ENCODE results near the gene CARF.
"Not testable (repeated sequence)": the region's sequence is repeated elsewhere in the genome, so short reads cannot be mapped to it uniquely, and the experiment has no call there.

CARF gene

DNA sequence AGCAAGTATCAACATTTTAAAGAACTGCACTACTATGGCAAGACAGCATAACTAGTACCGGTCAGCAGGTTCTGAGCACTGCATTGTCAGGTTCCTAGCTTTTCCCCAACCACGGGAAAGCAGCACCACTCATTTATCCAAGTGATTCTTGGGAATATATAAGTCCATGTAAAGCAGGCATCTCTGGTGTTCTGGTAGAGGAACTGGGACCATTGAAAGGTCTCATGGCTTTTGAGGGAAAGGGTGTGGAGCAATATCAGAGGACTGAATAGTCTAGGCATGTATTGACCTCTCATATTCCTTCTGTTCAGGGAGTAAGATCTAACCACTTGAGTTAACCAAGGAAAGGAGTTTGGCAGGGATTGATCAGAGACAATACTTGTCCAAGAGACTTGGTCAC, 34.4 kb upstream of the CARF start:
- no peaks in the 10 kb centered on the region for H3K27me3 ChIP-seq (ENCODE audit: insufficient read depth, poor library complexity, severe bottlenecking)
- no peak overlapping the region for H3K4me3 ChIP-seq (replicated peaks; ENCODE audit: insufficient read depth, low read length)
- TF ChIP-seq POLR2AphosphoS5 (IDR thresholded peaks at IDR 0.05; ENCODE audit: low read depth) (no peak), GABPA (IDR thresholded peaks at IDR 0.05; ENCODE audit: low read depth) (no peak), SPI1 (IDR thresholded peaks at IDR 0.05; ENCODE audit: borderline replicate concordance, low read depth) (no peak)
- TF ChIP-seq, protein P1, sequence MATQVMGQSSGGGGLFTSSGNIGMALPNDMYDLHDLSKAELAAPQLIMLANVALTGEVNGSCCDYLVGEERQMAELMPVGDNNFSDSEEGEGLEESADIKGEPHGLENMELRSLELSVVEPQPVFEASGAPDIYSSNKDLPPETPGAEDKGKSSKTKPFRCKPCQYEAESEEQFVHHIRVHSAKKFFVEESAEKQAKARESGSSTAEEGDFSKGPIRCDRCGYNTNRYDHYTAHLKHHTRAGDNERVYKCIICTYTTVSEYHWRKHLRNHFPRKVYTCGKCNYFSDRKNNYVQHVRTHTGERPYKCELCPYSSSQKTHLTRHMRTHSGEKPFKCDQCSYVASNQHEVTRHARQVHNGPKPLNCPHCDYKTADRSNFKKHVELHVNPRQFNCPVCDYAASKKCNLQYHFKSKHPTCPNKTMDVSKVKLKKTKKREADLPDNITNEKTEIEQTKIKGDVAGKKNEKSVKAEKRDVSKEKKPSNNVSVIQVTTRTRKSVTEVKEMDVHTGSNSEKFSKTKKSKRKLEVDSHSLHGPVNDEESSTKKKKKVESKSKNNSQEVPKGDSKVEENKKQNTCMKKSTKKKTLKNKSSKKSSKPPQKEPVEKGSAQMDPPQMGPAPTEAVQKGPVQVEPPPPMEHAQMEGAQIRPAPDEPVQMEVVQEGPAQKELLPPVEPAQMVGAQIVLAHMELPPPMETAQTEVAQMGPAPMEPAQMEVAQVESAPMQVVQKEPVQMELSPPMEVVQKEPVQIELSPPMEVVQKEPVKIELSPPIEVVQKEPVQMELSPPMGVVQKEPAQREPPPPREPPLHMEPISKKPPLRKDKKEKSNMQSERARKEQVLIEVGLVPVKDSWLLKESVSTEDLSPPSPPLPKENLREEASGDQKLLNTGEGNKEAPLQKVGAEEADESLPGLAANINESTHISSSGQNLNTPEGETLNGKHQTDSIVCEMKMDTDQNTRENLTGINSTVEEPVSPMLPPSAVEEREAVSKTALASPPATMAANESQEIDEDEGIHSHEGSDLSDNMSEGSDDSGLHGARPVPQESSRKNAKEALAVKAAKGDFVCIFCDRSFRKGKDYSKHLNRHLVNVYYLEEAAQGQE (IDR thresholded peaks at IDR 0.05; ENCODE audit: insufficient replicate concordance, low read depth), result no peak
- TF ChIP-seq, protein P2, sequence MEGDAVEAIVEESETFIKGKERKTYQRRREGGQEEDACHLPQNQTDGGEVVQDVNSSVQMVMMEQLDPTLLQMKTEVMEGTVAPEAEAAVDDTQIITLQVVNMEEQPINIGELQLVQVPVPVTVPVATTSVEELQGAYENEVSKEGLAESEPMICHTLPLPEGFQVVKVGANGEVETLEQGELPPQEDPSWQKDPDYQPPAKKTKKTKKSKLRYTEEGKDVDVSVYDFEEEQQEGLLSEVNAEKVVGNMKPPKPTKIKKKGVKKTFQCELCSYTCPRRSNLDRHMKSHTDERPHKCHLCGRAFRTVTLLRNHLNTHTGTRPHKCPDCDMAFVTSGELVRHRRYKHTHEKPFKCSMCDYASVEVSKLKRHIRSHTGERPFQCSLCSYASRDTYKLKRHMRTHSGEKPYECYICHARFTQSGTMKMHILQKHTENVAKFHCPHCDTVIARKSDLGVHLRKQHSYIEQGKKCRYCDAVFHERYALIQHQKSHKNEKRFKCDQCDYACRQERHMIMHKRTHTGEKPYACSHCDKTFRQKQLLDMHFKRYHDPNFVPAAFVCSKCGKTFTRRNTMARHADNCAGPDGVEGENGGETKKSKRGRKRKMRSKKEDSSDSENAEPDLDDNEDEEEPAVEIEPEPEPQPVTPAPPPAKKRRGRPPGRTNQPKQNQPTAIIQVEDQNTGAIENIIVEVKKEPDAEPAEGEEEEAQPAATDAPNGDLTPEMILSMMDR (IDR thresholded peaks at IDR 0.05; ENCODE audit: insufficient read depth, low read length), result no peak
- DNase-seq (ENCODE audit: low read depth in 1 of 2, low spot score in 1 of 2), result no peak
- no peak overlapping the region for H3K27ac ChIP-seq (replicated peaks)

DNA sequence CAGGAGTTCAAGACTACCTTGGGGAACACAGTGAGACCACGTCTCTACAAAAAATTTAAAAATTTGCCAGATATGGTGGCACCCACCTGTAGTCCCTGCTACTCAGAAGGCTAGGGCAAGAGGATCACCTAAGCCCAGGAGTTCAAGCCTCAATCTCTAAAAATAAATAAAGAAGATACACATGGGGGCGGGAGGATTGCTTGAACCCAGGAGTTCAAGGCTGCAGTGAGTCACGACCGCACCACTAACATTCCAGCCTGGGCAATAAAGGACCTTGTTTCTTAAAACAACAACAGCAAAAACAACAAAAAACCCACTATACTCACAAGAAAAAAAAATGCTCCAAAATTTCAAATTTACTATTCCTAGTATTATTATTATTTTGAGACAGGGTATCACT, 30.5 kb upstream of the CARF start:
- Histone ChIP-seq H3K27ac (replicated peaks) (no peak overlapping the region), H3K4me3 (replicated peaks; ENCODE audit: insufficient read depth, low read length) (no peak overlapping the region), H3K27me3 (ENCODE audit: insufficient read depth, poor library complexity, severe bottlenecking) (no peaks in the 10 kb centered on the region)
- no peak for DNase-seq (ENCODE audit: low read depth in 1 of 2, low spot score in 1 of 2)
- TF ChIP-seq, protein P2 (IDR thresholded peaks at IDR 0.05; ENCODE audit: insufficient read depth, low read length), result no peak
- TF ChIP-seq POLR2AphosphoS5 (IDR thresholded peaks at IDR 0.05; ENCODE audit: low read depth) (no peak), SPI1 (IDR thresholded peaks at IDR 0.05; ENCODE audit: borderline replicate concordance, low read depth) (no peak), GABPA (IDR thresholded peaks at IDR 0.05; ENCODE audit: low read depth) (no peak)

DNA sequence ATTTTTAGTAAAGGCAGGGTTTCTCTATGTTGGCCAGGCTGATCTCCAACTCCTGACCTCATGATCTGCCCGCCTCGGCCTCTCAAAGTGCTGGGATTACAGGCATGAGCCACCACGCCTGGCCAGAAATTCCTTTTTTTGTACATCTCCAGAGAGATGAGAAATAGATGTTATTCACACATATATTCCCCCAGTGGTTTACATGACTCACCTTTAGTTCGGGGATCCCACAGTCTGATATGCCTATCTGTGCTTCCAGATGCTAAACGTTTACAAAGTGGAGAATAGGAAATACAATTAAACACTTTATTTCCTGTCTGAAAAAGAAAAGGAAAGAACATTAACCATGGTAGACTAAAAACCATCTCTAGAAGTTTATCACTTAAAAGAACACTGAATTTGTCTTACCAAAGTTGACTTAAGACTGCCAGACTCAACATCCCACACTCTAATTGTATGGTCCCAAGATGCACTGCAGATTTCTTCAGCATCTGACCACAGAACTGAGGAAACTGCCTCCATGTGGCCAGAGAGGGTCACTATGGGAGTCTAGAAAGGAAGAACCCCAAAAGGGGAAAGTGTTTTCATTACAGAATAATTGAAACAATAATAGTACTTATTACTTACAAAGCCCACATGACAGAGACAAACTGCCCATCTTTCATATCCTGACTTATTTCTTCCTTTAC, 27.9 kb upstream of the CARF start:
- Histone ChIP-seq H3K4me3 (replicated peaks; ENCODE audit: insufficient read depth, low read length) (no peak overlapping the region), H3K27me3 (ENCODE audit: insufficient read depth, poor library complexity, severe bottlenecking) (no peaks in the 10 kb centered on the region), H3K27ac (replicated peaks) (no peak overlapping the region)
- no peak for TF ChIP-seq POLR2AphosphoS5 (IDR thresholded peaks at IDR 0.05; ENCODE audit: low read depth)
- TF ChIP-seq, protein P2 (IDR thresholded peaks at IDR 0.05; ENCODE audit: insufficient read depth, low read length), result no peak
- DNase-seq (ENCODE audit: low read depth in 1 of 2, low spot score in 1 of 2), result peak in 1 of 2 experiments; percentile 7

DNA sequence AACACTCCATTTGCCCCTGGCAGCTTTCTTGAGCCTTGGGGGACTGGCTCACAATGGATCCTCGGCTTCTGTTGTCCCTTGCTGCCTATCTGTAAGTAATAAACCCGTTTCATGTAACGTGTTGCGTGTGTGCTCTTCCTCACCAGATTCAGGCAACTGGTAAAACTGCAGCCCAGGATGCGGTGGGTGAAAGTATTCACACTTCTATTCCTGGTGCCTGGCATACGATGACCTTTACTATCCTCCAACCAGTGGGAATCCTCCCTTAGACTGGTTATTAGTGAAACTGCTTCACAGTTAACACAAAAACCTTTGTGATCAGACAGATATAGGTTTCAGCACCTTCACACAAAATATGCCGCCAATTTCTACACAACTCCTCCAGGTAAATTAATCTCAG, 26.9 kb upstream of the CARF start:
- DNase-seq (ENCODE audit: low read depth in 1 of 2, low spot score in 1 of 2), result no peak

DNA sequence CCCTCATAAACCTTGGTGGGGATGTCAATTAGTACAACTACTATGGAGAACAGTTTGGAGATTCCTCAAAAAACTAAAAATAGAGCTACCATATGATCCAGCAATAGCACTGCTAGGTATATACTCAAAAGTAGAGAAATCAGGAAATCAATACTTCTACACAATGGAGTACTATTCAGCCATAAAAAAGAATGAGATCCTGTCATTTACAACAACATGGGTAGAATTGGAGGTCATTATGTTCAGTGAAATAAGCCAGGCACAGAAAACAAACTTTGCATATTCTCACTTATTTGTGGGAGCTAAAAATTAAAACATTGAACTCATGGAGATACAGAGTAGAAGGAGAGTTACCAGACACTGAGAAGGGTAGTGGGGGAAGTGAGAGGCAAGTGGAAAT, 6.6 kb upstream of the CARF start:
- DNase-seq (ENCODE audit: low read depth in 1 of 2, low spot score in 1 of 2); H3K27ac ChIP-seq (replicated peaks); H3K4me3 ChIP-seq (replicated peaks; ENCODE audit: insufficient read depth, low read length); H3K27me3 ChIP-seq (ENCODE audit: insufficient read depth, poor library complexity, severe bottlenecking): not testable (repeated sequence)

More for the DNA sequence above, 26.9 kb upstream of the CARF start:
- TF ChIP-seq GABPA (IDR thresholded peaks at IDR 0.05; ENCODE audit: low read depth) (no peak), POLR2AphosphoS5 (IDR thresholded peaks at IDR 0.05; ENCODE audit: low read depth) (no peak), SPI1 (IDR thresholded peaks at IDR 0.05; ENCODE audit: borderline replicate concordance, low read depth) (no peak)
- TF ChIP-seq, protein P1 (IDR thresholded peaks at IDR 0.05; ENCODE audit: insufficient replicate concordance, low read depth), result no peak
- TF ChIP-seq, protein P2 (IDR thresholded peaks at IDR 0.05; ENCODE audit: insufficient read depth, low read length), result no peak
- H3K4me3 ChIP-seq (replicated peaks; ENCODE audit: insufficient read depth, low read length), result no peak overlapping the region
- H3K27ac ChIP-seq (replicated peaks), result no peak overlapping the region
- H3K27me3 ChIP-seq (ENCODE audit: insufficient read depth, poor library complexity, severe bottlenecking), result no peaks in the 10 kb centered on the region
